ENCODE measurements around the gene DDX17. TPM values are rescaled to one million over a fixed set of nuclear protein-coding genes. Genes with fewer than 3 reads are reported as not detected.

The DDX17 gene
- total RNA-seq (100 to 1,000 TPM; 149 to 202 (median 170) TPM), polyA plus RNA-seq (100 to 1,000 TPM; 133 to 153 TPM)
- long read RNA-seq, donor 1, full-length matches to known transcripts, result 7 of 50 reads
- long read RNA-seq, donor 1, partial matches to known transcripts, result 13 of 50 reads
- long read RNA-seq, donor 1, other reads (novel, unspliced or antisense), result 30 of 50 reads
- long read RNA-seq, donor 2, full-length matches to known transcripts, result 11 of 108 reads
- long read RNA-seq, donor 2, partial matches to known transcripts, result 60 of 108 reads
- long read RNA-seq, donor 2, other reads (novel, unspliced or antisense), result 37 of 108 reads
- long read RNA-seq, donor 3, full-length matches to known transcripts, result 8 of 52 reads
- long read RNA-seq, donor 3, partial matches to known transcripts, result 14 of 52 reads
- long read RNA-seq, donor 3, other reads (novel, unspliced or antisense), result 30 of 52 reads

GRCh38 chr22:38506118-38506962 is at the start of gene DDX17:
Gene DDX17, minus strand, starts transcription at chr22:38506311.
- peaks cover 5 to 44% (median 34%) of the 10 kb centered on the region in 12 donors for H3K4me1 ChIP-seq
- intact Hi-C loops (cut with DNase I), result loop anchor here in 7 of 10 donors (1.0 to 10.0 kb wide), 12 partner anchors 39 to 452 kb away; partner anchors contain the start of genes TOMM22 (in 3 of the 7), DMC1 (in 2 of the 7), KDELR3 (in 1 of the 7) and PICK1 (in 1 of the 7)

GRCh38 chr22:38554281-38554680 is 48.2 kb upstream of the DDX17 start:
- TF ChIP-seq CTCF (IDR thresholded peaks at IDR 0.05) (no peak), POLR2A (IDR thresholded peaks at IDR 0.05) (no peak)

More at GRCh38 chr22:38506118-38506962, at the start of gene DDX17:
- no peaks in the 10 kb centered on the region for H3K9me3 ChIP-seq
- TF ChIP-seq CTCF (IDR thresholded peaks at IDR 0.05), result peak in 1 of 12 donors; percentile 28
- TF ChIP-seq POLR2A (IDR thresholded peaks at IDR 0.05), result peak; percentile 9 to 53
- ATAC-seq, result peak; percentile 82 to 91 (median 86)
- H3K27me3 ChIP-seq, result no peaks in the 10 kb centered on the region
- DNase-seq, result peak; percentile 94 to 95 (median 94)
- peaks cover 0 to 35% (median 20%) of the 10 kb centered on the region in 9 donors for H3K36me3 ChIP-seq
- H3K27ac ChIP-seq, result peak within 1 kb of the TSS; percentile 98 to 100 (median 100)
- 0 to 1% (median 0%) methylated on average over 56 to 83 of the region's 83 CpGs for WGBS, 4 donors
- H3K4me3 ChIP-seq, result peak within 1 kb of the TSS; percentile 67 to 95 (median 91)

GRCh38 chr22:38549101-38549894 is 43.2 kb upstream of the DDX17 start:
- Histone ChIP-seq H3K9me3 (peaks cover 0 to 4% (median 0%) of the 10 kb centered on the region in 12 donors), H3K4me1 (peaks cover 0 to 14% (median 0%) of the 10 kb centered on the region in 12 donors), H3K36me3 (no peaks in the 10 kb centered on the region), H3K27me3 (peaks cover 0 to 36% (median 0%) of the 10 kb centered on the region in 9 donors), H3K4me3 (no peak overlapping the region), H3K27ac (no peak overlapping the region)
- intact Hi-C loops (cut with DNase I), result no loop called here
- TF ChIP-seq POLR2A (IDR thresholded peaks at IDR 0.05) (no peak), CTCF (IDR thresholded peaks at IDR 0.05) (no peak)
- 89 to 94% (median 94%) methylated on average over 7 of the region's 7 CpGs for WGBS, 4 donors
- DNase-seq (no peak), ATAC-seq (no peak)

More at GRCh38 chr22:38554281-38554680, 48.2 kb upstream of the DDX17 start:
- DNase-seq (no peak), ATAC-seq (no peak)
- no peak overlapping the region for H3K27ac ChIP-seq
- peaks cover 0 to 9% (median 0%) of the 10 kb centered on the region in 12 donors for H3K4me1 ChIP-seq
- no peaks in the 10 kb centered on the region for H3K36me3 ChIP-seq
- no peak overlapping the region for H3K4me3 ChIP-seq
- H3K27me3 ChIP-seq, result peaks cover 0 to 41% (median 0%) of the 10 kb centered on the region in 9 donors
- H3K9me3 ChIP-seq, result no peaks in the 10 kb centered on the region
- intact Hi-C loops (cut with DNase I), result no loop called here
- 81 to 94% (median 88%) methylated on average over 3 of the region's 3 CpGs for WGBS, 4 donors

All from heart left ventricle (tissue), 16 donors.